Measurements from ENCODE around the gene TTL. TPM values are rescaled to one million over a fixed set of nuclear protein-coding genes. Genes with fewer than 3 reads are reported as not detected.

TTL gene
- total RNA-seq, 1 experiment from 2014 or later, result 58.9 TPM

- Histone ChIP-seq H3K23me2 (ENCODE audit: insufficient read length, low read depth, low read length, poor library complexity, severe bottlenecking) (peaks cover 13% of the 10 kb centered on the region), H2BK20ac (ENCODE audit: low read depth, low read length, poor library complexity, severe bottlenecking) (no peak overlapping the region), H2AK5ac (ENCODE audit: insufficient read length, low read length) (no peak overlapping the region), H3K9me3 (ENCODE audit: control insufficient read depth, low read depth, low read length) (no peaks in the 10 kb centered on the region), H3K79me2 (ENCODE audit: insufficient read depth, low read length) (no peaks in the 10 kb centered on the region), H3K18ac (ENCODE audit: insufficient read length, low read depth, low read length) (peak overlapping the region; percentile 63), H3T11ph (ENCODE audit: low read length) (no peak overlapping the region), H2BK120ac (ENCODE audit: low read depth, low read length, poor library complexity, severe bottlenecking) (no peak overlapping the region), H2AFZ (ENCODE audit: low read length) (no peak overlapping the region), H4K91ac (ENCODE audit: insufficient read length, low read depth, low read length) (no peak overlapping the region), H3K23ac (ENCODE audit: insufficient read length, low read depth, low read length) (no peak overlapping the region), H3K4ac (ENCODE audit: low read depth, low read length) (peak overlapping the region; percentile 28; the same call in 1 of the 2 replicates), H3K4me1 (ENCODE audit: insufficient read depth, low read length) (no peaks in the 10 kb centered on the region), H2BK15ac (ENCODE audit: low read depth, low read length) (peak overlapping the region; percentile 18; the same call in 1 of the 2 replicates), H3K9ac (ENCODE audit: extremely low read depth, insufficient read length, low read length) (peak overlapping the region; percentile 70), H3K27ac (ENCODE audit: insufficient read length, low read depth, low read length) (peak overlapping the region; percentile 79), H3K79me1 (ENCODE audit: insufficient read depth, low read depth, low read length, poor library complexity, severe bottlenecking) (no peaks in the 10 kb centered on the region), H3K4me2 (ENCODE audit: insufficient read depth, insufficient read length, low read length) (peak overlapping the region; percentile 88), H3K56ac (ENCODE audit: insufficient read length, low read depth, low read length) (no peak overlapping the region), H4K20me1 (ENCODE audit: control insufficient read depth, insufficient read depth, insufficient read length) (no peaks in the 10 kb centered on the region), H4K8ac (replicated peaks; ENCODE audit: insufficient read length, low read depth, low read length) (no peak overlapping the region), H2BK5ac (ENCODE audit: insufficient read length, low read length) (no peak overlapping the region), H2BK12ac (ENCODE audit: insufficient read length, low read depth, low read length) (peak overlapping the region; percentile 33), H3K14ac (ENCODE audit: insufficient read depth, low read length) (peak overlapping the region; percentile 75), H4K5ac (ENCODE audit: insufficient read length, low read depth, low read length) (no peak overlapping the region), H3K27me3 (ENCODE audit: insufficient read depth, low read length) (no peaks in the 10 kb centered on the region)
- H3K9me3 Mint-ChIP-seq, result no peaks in the 10 kb centered on the region
- no peaks in the 10 kb centered on the region; the same call in 1 of the 2 replicates for H3K27me3 Mint-ChIP-seq (ENCODE audit: low read depth)
- WGBS (ENCODE audit: extremely low coverage, insufficient read length, low lambda C conversion rate), result no CpG with 5 or more reads among the region's 3 CpGs
- peaks cover 13 to 26% (median 19%) of the 10 kb centered on the region in 3 experiments for H3K36me3 Mint-ChIP-seq (ENCODE audit: insufficient read depth in 1 of 3, low read depth in 3 of 3)
- no peak for DNase-seq
- H3K4me1 Mint-ChIP-seq, result peaks cover 17% of the 10 kb centered on the region in 2 experiments
- no peak for TF ChIP-seq CTCF (conservative IDR thresholded peaks at IDR 0.05)
- H3K27ac Mint-ChIP-seq, result peak overlapping the region; percentile 99 to 100 (median 99)
- peak overlapping the region; percentile 86 to 95 for H3K4me3 Mint-ChIP-seq
These were observed 102.9 kb downstream of the TTL start for GRCh38 chr2:112584891-112585250.

All from H9 (cell line).